Neural cell (in vitro differentiated cells): ENCODE data around the gene PTP4A2. TPM values are rescaled to one million over a fixed set of nuclear protein-coding genes. Genes with fewer than 3 reads are reported as not detected.

Experiments used
- H2AFZ ChIP-seq: fragments of 200-600, 300-800 bp; sonication (generic), shearing (Covaris generic); 2 replicates; pipeline ENCODE4 v1.6.0; 2014; ENCODE audit warnings: low read depth, mild to moderate bottlenecking, antibody characterized with exemption, low read length, moderate library complexity
- H3F3A ChIP-seq: fragments of 200-600 bp; shearing (Covaris generic); 2 replicates; pipeline ENCODE4 v1.6.1; 2016; ENCODE audit warnings: mild to moderate bottlenecking, moderate library complexity, mixed read lengths, antibody characterized with exemption, low read length; ENCODE audit not compliant: insufficient read depth, poor library complexity, severe bottlenecking
- H3K27ac ChIP-seq: fragments of 200-600, 300-800 bp; sonication (generic), shearing (Covaris generic); 2 replicates; pipeline ENCODE4 v1.5.1; 2014; ENCODE audit warnings: mild to moderate bottlenecking, low read length, moderate library complexity
- H3K27me3 ChIP-seq: fragments of 300-800, 200-600 bp; sonication (generic), shearing (Covaris generic); 2 replicates; pipeline ENCODE4 v1.6.0; 2014; ENCODE audit warnings: mild to moderate bottlenecking, low read depth, low read length, moderate library complexity; ENCODE audit not compliant: insufficient read depth
- H3K36me3 ChIP-seq: fragments of 300-800, 200-600 bp; sonication (generic), shearing (Covaris generic); 2 replicates; pipeline ENCODE4 v1.5.1; 2014; ENCODE audit warnings: mild to moderate bottlenecking, antibody characterized with exemption, low read length, moderate library complexity; ENCODE audit not compliant: insufficient read depth
- H3K4me2 ChIP-seq: fragments of 300-800, 200-600 bp; sonication (generic), shearing (Covaris generic); 2 replicates; pipeline ENCODE4 v1.6.0; 2014; ENCODE audit warnings: mild to moderate bottlenecking, low read length
- H3K4me3 ChIP-seq: fragments of 300-800, 200-600 bp; sonication (generic), shearing (Covaris generic); 2 replicates; pipeline ENCODE4 v1.5.1; 2014; ENCODE audit warnings: mild to moderate bottlenecking, low read length, moderate library complexity
- H3K79me2 ChIP-seq: fragments of 200-600 bp; shearing (Covaris generic); replicated peaks from 2 replicates; pipeline ENCODE4 v1.6.0; 2014; ENCODE audit warnings: mild to moderate bottlenecking, low read length, moderate library complexity; ENCODE audit not compliant: insufficient read depth
- H3K9ac ChIP-seq: fragments of 300-800, 200-600 bp; sonication (generic), shearing (Covaris generic); 2 replicates; pipeline ENCODE4 v1.6.1; 2016; ENCODE audit warnings: mild to moderate bottlenecking, low read length, mixed read lengths
- H3K9me2 ChIP-seq: fragments of 200-600 bp; shearing (Covaris generic); 2 replicates; pipeline ENCODE4 v1.6.1; 2016; ENCODE audit warnings: mild to moderate bottlenecking, low read length, mixed read lengths; ENCODE audit not compliant: insufficient read depth
- H3K9me3 ChIP-seq: fragments of 200-600, 300-800 bp; sonication (generic), shearing (Covaris generic); 2 replicates; pipeline ENCODE4 v1.6.1; 2016; ENCODE audit warnings: mild to moderate bottlenecking, mixed run types, low read length, moderate library complexity, mixed read lengths
- H4K20me1 ChIP-seq: fragments of 200-600 bp; shearing (Covaris generic); 2 replicates; pipeline ENCODE4 v1.6.1; 2016; ENCODE audit warnings: mild to moderate bottlenecking, mixed run types; ENCODE audit not compliant: insufficient read depth
- CTCF ChIP-seq: fragments of 450-650 bp; IDR thresholded peaks from 2 replicates; pipeline ENCODE4 v1.5.1; 2014; ENCODE audit warnings: antibody characterized with exemption, mild to moderate bottlenecking, moderate library complexity; ENCODE audit not compliant: poor library complexity, severe bottlenecking
- EP300 ChIP-seq: fragments of 450-650 bp; conservative IDR thresholded peaks from 2 replicates; pipeline ENCODE4 v1.6.1; 2014; ENCODE audit warnings: antibody characterized with exemption, mild to moderate bottlenecking, moderate library complexity; ENCODE audit not compliant: poor library complexity, severe bottlenecking
- EZH2 ChIP-seq: fragments of 200-600, 300-800 bp; shearing (Covaris generic), sonication (generic); IDR thresholded peaks from 2 replicates; pipeline ENCODE4 v1.6.1; 2014; ENCODE audit warnings: antibody characterized with exemption, low read length, borderline replicate concordance, mild to moderate bottlenecking; ENCODE audit not compliant: insufficient read depth, poor library complexity, severe bottlenecking
- MXI1 ChIP-seq: fragments of 450-650 bp; conservative IDR thresholded peaks from 2 replicates; pipeline ENCODE4 v1.6.1; 2014; ENCODE audit warnings: antibody characterized with exemption, mild to moderate bottlenecking; ENCODE audit not compliant: poor library complexity, severe bottlenecking
- POLR2AphosphoS5 ChIP-seq: IDR thresholded peaks from 2 replicates; pipeline ENCODE4 v1.6.1; 2012
- RAD21 ChIP-seq: fragments of 450-650 bp; conservative IDR thresholded peaks from 2 replicates; pipeline ENCODE4 v1.6.1; 2014; ENCODE audit warnings: antibody characterized with exemption, mild to moderate bottlenecking, moderate library complexity
- REST ChIP-seq: IDR thresholded peaks from 2 replicates; pipeline ENCODE4 v1.6.1; 2012; ENCODE audit warnings: borderline replicate concordance
- SMC3 ChIP-seq: fragments of 450-650 bp; conservative IDR thresholded peaks from 2 replicates; pipeline ENCODE4 v1.6.1; 2014; ENCODE audit warnings: antibody characterized with exemption, mild to moderate bottlenecking, moderate library complexity; ENCODE audit not compliant: poor library complexity
- TAF1 ChIP-seq: IDR thresholded peaks from 2 replicates; pipeline ENCODE4 v1.6.1; 2012; ENCODE audit warnings: low read depth
- polyA plus RNA-seq: library from polyadenylated mRNA; depleted of rRNA; stranded (reverse); fragments of >200 nt; gene quantifications from 2 replicates; pipeline ENCODE4 v1.2.3, GENCODE V29; 2014

Gene PTP4A2
- polyA plus RNA-seq, 1 donor from 2014 or later: 250 TPM

GRCh38 chr1:31862071-31862470 lies 76.1 kb downstream of the PTP4A2 start:
- Histone ChIP-seq H3K9ac (no peak overlapping the region), H4K20me1 (no peaks in the 10 kb centered on the region), H3K36me3 (no peaks in the 10 kb centered on the region), H3K9me2 (no peaks in the 10 kb centered on the region), H3K27me3 (no peaks in the 10 kb centered on the region), H3K27ac (no peak overlapping the region), H3F3A (no peaks in the 10 kb centered on the region), H3K9me3 (no peaks in the 10 kb centered on the region), H3K4me2 (no peak overlapping the region), H3K79me2 (no peaks in the 10 kb centered on the region), H2AFZ (no peak overlapping the region), H3K4me3 (no peak overlapping the region)
- TF ChIP-seq POLR2AphosphoS5 (no peak), CTCF (no peak), MXI1 (no peak), TAF1 (no peak), EP300 (no peak), EZH2 (no peak), REST (no peak)

- no peak overlapping the region for H3K27ac ChIP-seq
Measured at GRCh38 chr1:31861346-31861745, 76.8 kb downstream of the PTP4A2 start.

More at GRCh38 chr1:31861346-31861745, 76.8 kb downstream of the PTP4A2 start:
- Histone ChIP-seq H2AFZ (no peak overlapping the region), H3K9me2 (no peaks in the 10 kb centered on the region), H3K9me3 (no peaks in the 10 kb centered on the region), H3K27me3 (no peaks in the 10 kb centered on the region), H3K36me3 (no peaks in the 10 kb centered on the region), H4K20me1 (no peaks in the 10 kb centered on the region), H3K9ac (no peak overlapping the region), H3K4me3 (no peak overlapping the region), H3K79me2 (no peaks in the 10 kb centered on the region), H3K4me2 (no peak overlapping the region), H3F3A (no peaks in the 10 kb centered on the region)
- TF ChIP-seq SMC3: no peak
- no peak for TF ChIP-seq REST
- TF ChIP-seq TAF1: no peak
- TF ChIP-seq CTCF: no peak
- no peak for TF ChIP-seq RAD21
- no peak for TF ChIP-seq EP300
- no peak for TF ChIP-seq EZH2
